Hematopoietic multipotent progenitor cell treated with erythropoietin and hydrocortisone succinate and interleukin-3 and kit ligand, for 8 days (in vitro differentiated cells): ENCODE measurements around the gene BICDL1.

ENCODE experiments used
- DNase-seq: peaks from one replicate; pipeline ENCODE4 v3.0.0-alpha.2; 2015

The BICDL1 gene

DNA sequence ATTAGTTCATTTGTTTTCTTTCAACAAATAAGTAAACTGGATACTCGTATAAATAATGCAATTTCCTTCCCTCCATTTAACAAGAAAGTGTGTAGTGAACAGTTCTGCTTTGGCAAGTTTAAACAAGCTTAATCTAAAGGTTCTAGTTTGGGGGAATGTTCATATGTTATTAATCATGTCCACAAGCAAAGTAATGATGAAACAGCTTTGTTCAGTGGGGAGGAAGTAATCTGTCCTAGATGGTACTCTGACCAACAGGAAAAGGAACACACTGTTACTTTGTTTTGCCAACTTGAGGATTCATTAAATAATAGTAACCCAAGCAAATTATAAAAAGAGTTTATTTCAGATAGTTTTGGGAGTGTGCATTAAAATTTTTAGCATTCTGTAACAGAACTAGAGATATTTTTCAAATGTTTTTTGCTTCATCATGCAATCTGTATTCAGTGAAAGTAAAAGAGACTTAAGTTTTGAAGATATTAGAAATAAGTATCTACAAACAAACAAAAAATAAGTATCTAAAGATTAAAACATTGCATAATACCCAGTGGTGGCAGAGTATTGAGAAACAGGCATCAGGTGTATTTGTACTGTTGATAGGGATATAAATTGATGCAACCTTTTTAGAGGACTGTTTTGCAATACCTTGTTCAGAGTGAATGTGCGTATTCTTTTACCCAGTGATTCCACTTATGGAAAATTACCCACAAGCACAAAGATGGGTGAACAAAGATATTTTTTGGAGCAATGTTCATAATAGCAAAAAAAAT lies 66.4 kb downstream of the BICDL1 start:
- DNase-seq, result no peak

- DNase-seq, result no peak
Measured at GRCh38 chr12:120056739-120057138, 67.7 kb downstream of the BICDL1 start.

GRCh38 chr12:120060196-120060595 lies 71.2 kb downstream of the BICDL1 start:
- DNase-seq, result no peak

GRCh38 chr12:120060717-120061116 lies 71.7 kb downstream of the BICDL1 start:
- no peak for DNase-seq

DNA sequence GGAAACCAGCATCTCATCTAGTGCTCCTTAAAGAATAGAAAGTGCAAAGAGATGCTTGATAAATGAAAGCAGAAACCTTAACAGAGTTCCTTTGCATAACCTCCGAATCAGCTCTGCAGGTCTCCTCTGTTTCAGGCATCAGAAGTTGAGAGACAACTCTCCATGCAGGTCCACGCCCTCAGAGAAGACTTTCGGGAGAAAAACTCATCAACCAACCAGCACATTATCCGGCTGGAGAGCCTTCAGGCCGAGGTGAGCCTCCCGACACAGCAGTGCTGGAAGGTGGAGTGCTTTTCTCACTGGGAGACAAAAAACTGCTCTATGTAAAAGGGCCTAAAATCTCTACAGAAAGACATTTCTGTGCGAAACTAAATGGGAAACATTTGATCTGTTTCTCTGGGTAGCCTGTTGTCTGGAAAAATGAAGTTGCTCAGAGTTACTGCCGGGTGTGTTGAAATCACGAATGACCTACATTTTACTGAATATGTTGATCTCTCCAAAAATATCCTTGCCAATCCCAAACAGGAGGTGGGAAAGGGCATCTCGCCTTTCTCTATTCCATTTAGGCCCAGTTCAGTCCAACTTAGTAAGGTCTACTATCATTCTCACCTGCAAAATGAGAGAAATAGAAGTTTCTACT lies 72.7 kb downstream of the BICDL1 start:
- DNase-seq, result no peak

- no peak for DNase-seq
Measured at GRCh38 chr12:120062976-120063579, 74.0 kb downstream of the BICDL1 start.

DNA sequence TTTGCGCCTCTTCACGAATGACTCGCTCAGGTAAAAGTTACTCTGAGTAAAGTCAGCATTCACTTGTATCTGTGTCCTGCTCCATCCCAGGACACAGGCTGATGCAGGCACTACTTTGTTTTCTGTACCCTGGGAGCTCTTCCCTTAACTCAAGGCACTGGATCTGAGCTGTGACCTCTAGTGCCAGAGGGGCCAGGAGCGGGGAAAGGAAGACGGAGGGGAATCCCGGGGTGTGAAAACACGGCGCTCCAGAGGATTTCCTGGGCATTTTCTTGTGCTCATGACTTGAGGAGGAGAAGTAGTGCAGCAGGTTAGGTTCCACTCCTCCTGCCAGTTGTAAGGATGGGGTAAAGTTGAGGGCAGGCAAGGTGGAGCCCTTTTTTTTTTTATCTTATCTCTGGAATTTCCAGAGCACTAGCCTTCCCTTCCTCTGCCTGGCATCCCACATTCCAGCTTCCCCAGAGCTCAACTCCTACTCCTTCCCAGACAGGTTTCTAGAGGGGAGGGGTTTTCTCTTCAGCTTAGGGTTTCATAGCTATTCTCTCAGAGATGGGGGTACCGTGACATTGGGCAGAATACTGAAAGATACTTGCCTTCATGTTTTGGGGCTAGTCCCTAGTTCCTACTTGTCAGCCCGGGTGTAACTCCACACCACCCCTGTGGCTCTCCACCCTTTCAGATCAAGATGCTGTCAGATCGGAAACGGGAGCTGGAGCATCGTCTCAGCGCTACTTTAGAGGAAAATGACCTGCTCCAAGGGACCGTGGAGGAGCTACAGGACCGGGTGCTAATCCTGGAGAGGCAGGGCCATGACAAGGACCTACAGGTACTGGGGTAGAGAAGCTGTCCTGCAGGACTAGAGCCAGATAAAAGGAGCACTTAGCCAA lies 75.3 kb downstream of the BICDL1 start:
- DNase-seq, result no peak

GRCh38 chr12:120065472-120065871 lies 76.4 kb downstream of the BICDL1 start:
- no peak for DNase-seq

DNA sequence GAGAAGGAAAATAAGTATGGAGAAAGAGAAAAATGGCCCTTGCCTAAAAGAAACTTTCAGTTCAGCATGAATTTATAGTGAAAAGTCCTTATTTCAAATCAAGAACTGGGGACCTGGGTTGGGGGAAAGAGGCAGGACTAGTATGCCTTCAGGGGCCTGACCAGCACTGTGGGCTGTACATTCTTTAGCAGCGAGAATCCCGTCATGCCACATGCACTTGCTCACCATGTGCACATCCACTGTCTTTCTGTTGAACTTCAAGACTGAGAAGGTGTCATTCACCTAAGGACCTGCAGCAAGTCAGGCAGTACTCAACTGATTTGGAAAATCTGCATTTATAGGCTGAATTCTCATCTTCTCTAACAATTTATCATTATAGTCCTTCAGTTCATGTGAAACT lies 77.3 kb downstream of the BICDL1 start:
- no peak for DNase-seq

GRCh38 chr12:120067084-120067869 lies 78.2 kb downstream of the BICDL1 start:
- no peak for DNase-seq

- no peak for DNase-seq
Measured at GRCh38 chr12:120067901-120068300, 78.9 kb downstream of the BICDL1 start.

DNA sequence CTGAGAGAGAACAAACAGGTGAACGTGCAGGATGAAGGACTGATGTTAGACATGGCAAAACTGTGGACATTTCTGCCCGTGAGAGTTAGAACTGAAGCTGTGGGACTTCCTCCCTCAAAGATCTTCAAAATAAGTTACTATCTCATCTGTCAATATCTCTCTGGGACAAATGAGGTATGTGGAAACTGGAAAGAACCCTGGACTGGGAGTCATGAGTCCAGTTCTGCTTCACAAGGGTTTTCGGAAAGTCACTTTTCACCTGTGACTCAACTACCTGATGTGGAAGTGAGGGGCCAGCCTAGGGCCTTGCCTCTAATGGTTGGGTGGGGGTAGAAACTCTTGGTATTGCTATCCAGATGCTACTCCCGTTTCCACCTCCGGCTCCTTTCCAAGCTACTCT lies 80.2 kb downstream of the BICDL1 start:
- DNase-seq, result no peak

DNA sequence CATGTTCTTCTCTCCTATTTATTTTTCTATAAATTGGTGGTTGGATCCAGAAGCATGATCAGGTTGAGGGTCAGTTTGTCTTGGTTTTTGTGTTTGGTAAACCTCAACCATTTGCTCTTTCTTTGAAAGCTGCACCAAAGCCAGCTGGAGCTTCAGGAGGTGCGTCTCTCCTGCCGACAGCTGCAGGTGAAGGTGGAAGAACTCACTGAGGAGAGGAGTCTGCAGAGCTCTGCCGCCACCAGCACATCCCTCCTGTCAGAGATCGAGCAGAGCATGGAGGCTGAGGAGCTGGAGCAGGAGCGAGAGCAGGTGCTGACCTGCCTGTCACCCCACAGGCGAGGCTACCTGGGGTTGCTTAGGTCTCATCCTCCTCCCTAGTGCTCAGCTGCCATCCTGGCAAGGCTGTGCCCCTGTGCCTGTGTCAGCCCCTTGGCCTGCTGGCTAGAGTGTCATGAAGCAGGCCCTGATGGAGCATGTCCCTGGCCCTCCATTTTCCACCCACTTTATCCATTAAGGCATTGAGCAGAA lies 82.5 kb downstream of the BICDL1 start:
- no peak for DNase-seq

DNA sequence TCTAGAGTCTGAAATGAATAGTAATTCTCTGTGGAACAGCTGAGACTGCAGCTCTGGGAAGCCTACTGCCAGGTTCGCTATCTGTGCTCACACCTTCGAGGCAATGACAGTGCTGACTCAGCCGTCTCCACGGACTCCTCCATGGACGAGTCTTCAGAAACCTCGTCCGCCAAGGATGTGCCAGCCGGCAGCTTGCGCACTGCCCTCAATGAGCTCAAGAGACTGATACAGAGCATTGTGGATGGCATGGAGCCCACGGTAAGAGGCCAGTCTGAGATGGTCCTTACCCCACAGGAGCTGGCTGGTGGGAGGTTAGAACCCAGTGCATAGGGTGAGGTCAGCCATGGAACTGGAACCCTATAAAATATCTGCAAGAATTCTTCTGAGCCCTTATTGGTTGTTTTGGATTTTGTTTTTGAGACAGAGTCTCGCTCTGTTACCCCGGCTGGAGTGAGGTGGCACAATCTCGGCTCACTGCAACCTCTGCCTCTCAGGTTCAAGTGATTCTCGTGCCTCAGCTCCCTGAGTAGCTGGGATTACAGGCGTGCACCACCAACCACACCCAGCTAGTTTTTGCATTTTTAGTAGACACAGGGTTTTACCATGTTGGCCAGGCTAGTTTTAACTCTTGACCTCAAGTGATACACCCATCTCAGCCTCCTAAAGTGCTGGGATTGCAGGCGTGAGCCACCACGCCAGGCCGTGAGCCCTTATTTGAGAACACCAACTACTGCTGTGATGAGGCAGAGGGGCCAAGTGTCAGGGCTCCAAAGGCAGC lies 83.6 kb downstream of the BICDL1 start:
- no peak for DNase-seq

DNA sequence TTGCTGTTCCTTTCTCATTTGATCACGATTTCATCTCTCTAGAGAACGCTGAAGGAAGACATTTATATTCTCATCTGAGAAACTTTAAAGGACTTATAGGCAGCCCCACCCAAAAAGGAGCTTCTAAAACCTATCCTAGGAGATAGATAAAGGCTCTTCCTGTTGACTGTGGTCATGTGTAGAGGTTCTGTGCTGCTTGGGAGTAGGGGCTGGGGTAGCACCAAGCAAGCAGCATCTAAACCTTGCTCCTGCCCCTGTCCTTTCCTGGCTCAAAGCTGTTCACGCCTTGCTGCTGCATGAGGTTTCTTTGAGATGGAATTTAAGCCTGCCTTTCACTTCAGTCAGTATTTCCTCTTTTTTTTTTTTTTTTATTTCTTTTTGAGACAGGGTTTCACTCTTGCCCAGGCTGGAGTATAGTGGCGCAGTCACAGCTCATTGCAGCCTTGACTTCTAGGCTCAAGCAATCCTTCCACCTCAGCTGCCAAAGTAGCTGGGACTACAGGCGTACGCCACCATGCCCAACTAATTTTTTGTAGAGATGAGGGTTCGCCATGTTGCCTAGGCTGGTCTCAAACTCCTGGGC lies 86.1 kb downstream of the BICDL1 start:
- no peak for DNase-seq

DNA sequence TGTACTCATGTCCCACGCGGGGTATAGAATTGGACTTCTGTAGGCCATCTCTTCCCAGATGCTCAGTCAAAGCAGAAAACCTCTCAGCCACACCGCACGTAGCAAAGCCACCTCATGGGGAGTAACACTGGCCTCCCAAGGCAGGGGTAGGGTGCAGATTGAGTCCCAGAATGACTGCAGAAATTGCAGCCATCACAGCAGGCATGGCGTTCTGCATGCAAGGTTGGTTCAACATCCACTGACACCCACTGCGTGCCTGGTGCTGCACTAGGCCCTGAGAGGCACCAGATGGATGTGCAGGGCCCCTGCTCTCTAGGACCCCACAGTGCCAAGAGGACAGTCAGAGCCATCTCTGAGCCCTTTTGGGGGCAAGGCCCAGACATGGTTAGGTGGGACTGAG lies 87.6 kb downstream of the BICDL1 start:
- DNase-seq, result no peak

DNA sequence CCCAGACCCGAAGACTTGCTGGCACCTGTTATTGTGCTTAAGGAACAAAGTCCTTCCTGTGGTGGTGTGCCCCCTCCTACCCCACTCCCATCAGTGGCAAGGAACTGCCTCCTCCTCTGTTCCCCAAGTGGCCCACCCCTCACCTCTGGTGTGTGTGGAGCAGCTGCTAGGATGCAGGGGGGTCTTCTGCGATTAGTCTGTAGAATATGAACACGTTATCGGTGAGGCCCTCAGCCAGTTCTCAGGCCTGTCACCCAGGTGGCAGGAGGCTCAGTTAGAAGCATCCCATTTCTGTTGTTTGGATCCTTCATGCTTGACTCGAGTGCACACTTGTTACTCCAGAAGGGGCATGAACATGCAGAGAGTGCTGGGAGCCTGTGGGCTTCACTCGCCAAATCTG lies 88.2 kb downstream of the BICDL1 start:
- DNase-seq, result no peak

DNA sequence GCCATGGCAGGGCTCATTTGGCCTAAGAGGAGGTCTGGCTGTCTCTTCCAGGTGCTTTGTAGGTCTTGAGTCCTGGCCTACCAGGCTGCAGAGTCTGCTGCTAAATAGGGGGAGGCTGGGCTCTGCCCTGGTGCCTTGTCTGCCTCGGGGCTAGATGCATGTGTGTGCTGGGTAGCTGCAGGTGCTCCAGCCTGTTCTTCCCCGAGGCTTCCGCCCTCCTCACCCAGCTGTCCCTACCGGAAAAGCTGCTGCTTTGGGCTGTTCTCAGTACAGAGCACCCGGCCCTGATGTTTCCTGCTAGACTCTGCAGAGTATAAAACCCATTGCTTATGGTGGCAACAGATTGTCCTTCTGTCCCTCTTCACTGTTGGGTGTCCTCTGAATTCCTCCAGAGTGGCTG lies 89.8 kb downstream of the BICDL1 start:
- no peak for DNase-seq

DNA sequence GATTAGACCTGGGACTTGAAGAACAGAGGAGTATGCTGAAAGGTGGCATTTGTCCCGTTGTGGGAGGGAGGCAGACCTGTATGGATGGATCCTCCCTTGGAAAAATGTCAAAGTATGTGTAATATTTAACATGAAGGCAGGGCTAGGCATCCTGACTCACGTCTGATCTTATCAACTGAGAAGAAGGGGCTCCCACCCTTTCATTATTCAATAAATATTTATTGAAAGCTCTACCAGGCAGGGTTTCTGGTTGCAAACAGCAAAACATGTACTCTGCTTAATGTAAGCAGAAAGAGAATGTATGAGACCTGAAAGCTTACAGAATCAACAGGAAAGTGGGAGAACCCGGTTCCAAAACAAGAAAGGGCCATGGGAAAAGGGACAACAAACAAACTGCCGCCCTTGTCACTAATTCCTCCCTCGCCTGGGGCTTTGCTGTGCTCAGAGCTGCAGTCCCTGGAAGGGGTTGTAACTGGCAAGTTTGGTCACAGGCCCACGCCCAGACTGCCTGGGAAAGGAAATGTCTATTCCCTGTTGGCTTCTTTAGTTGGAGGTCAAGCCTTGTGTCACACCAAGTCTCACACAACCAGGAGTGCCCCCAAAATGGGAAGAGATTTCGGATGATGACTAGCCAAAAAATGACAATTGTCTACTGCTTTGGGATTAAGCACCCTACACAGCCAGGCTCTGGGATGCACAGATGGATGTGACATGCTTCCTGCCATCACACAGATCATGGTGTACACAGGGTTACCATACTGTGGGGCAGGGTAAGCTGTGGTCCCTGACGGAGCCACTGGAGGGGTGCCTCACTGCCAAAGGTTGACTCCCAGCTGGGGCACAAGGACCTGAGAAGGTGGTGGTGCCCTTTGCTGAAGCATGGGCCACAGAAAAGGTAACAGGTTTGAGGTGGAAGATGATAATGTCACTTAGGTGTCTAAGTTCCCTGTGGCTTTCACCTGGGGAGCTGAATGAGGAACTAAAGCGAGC lies 90.7 kb downstream of the BICDL1 start:
- DNase-seq, result no peak

DNA sequence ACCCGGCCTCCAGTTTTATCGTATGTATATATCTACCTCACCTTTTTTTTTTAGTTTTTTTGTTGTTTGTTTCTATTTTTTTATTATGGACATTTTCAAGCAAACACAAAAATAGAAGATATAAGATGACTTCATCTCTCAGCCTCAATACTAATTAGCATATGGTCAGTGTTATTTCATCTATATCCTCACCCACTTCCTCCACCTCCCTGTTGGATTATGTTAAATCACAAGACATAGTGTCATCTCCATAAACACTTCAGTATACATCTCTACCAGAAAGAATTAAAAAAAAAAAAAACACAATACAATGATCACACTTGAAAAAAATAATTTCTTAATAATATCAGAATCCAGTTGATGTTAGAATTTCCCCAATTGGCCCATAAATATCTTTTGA lies 92.6 kb downstream of the BICDL1 start:
- DNase-seq, result no peak
